ENCODE results near the gene SORCS2.

DNA sequence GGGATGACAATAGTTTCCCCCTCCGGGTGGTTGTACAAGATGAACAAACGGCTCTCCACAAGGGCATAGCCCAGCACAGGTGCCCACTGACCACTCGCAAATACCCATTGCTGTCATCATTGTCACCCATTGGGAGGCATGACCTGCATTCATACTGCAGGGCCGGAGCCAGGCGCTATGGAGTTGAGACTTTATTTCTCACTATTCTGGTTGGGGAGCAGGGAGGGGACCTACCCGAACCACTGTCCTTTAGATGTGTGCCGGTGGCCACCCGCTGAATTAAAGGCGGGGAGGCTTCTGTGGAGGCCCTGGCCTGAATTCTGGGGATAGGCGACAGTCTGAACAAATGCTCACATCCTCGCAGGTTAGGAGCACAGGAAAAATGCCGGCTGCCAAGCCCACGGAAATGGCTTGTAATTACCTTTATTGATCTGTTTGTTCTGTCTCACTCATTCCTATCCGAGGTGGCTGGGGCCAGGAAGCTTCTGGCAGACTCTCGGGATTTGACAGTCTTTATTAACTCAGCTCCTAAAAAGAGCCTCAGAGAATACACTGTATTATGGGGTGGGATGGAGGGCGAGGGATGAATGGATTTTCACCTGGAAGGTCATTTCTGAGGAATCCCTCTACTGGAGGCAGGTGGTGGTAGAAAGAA lies 367.5 kb downstream of the SORCS2 start:
- no peak for TF ChIP-seq CTCF (IDR thresholded peaks at IDR 0.05; ENCODE audit: low read depth, low read length, poor library complexity, severe bottlenecking)
- TF ChIP-seq EZH2phosphoT487 (IDR thresholded peaks at IDR 0.05; ENCODE audit: borderline replicate concordance, low read length): no peak

Data from DOHH2 (cell line).